Esophagus squamous epithelium (tissue), 4 donors: ENCODE results near the gene DOK6.

ENCODE experiments used
- CTCF ChIP-seq, 6 experiments: fragments of 450-650 bp in 4 of 6; fragments of 200-600 bp in 2 of 6; sonication (generic) in 2 of 6; IDR thresholded peaks; one replicate each; pipeline ENCODE4 v1.5.1; 2016 to 2019; ENCODE audit warnings: antibody characterized with exemption in 6 of 6, mild to moderate bottlenecking in 4 of 6, moderate library complexity in 4 of 6
- POLR2A ChIP-seq, 4 donors: fragments of 450-650 bp; IDR thresholded peaks; one replicate each; pipeline ENCODE4 v1.6.1; 2017; ENCODE audit warnings: antibody characterized with exemption in 4 of 4, mild to moderate bottlenecking in 4 of 4, moderate library complexity in 3 of 4

- TF ChIP-seq CTCF (IDR thresholded peaks at IDR 0.05) (no peak), POLR2A (IDR thresholded peaks at IDR 0.05) (no peak)
Measured at GRCh38 chr18:69622961-69623360, 222.3 kb downstream of the DOK6 start.
